ENCODE data around the gene EXOSC10.

DNA sequence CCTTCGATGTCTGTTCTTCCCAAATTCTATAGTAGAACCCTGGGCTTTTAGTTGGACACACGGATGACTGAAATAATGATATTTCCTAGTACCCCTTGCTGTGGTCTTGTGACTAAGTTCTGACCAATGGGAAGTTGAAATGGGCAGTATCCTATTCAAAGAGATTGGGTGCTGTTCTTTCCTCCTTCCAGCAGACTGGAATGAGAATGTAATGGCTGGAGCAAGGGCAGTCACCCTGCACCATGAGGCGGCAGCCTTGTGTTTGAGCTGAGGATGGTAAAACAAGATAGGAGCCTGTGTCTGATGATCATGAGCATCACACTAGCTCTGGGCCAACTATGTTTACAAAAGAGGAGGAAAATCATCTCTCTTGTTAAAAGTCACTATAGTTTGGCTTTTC is 34.7 kb downstream of the EXOSC10 start:
- TF ChIP-seq, protein P1, sequence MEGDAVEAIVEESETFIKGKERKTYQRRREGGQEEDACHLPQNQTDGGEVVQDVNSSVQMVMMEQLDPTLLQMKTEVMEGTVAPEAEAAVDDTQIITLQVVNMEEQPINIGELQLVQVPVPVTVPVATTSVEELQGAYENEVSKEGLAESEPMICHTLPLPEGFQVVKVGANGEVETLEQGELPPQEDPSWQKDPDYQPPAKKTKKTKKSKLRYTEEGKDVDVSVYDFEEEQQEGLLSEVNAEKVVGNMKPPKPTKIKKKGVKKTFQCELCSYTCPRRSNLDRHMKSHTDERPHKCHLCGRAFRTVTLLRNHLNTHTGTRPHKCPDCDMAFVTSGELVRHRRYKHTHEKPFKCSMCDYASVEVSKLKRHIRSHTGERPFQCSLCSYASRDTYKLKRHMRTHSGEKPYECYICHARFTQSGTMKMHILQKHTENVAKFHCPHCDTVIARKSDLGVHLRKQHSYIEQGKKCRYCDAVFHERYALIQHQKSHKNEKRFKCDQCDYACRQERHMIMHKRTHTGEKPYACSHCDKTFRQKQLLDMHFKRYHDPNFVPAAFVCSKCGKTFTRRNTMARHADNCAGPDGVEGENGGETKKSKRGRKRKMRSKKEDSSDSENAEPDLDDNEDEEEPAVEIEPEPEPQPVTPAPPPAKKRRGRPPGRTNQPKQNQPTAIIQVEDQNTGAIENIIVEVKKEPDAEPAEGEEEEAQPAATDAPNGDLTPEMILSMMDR (conservative IDR thresholded peaks at IDR 0.05; ENCODE audit: low read depth, low read length), result no peak
- TF ChIP-seq SMC3 (IDR thresholded peaks at IDR 0.05; ENCODE audit: low read depth, low read length), result no peak

Data from IMR-90 (cell line).